ENCODE results near the gene CSRNP2. TPM values are rescaled to one million over a fixed set of nuclear protein-coding genes. Genes with fewer than 3 reads are reported as not detected.

Gene CSRNP2
- total RNA-seq, 4 donors from 2014 or later: 21.3 to 35.8 (median 28.9) TPM

GRCh38 chr12:51062631-51063397 lies 20.6 kb downstream of the CSRNP2 start:
- Histone ChIP-seq H3K4me3 (replicated peaks in 1 of 3) (no peak overlapping the region), H3K4me1 (no peaks in the 10 kb centered on the region), H3K27ac (no peak overlapping the region), H3K36me3 (peaks cover 66 to 79% of the 10 kb centered on the region in 2 donors), H3K27me3 (no peaks in the 10 kb centered on the region), H3K9me3 (no peaks in the 10 kb centered on the region)
- TF ChIP-seq POLR2A (IDR thresholded peaks at IDR 0.05) (no peak), CTCF (IDR thresholded peaks at IDR 0.05) (no peak)
- intact Hi-C loops (cut with DNase I): no loop called here
- no peak for DNase-seq
- 83 to 87% methylated on average over 9 of the region's 9 CpGs for WGBS, 2 donors

- H3K4me1 ChIP-seq: no peaks in the 10 kb centered on the region
- H3K27me3 ChIP-seq: no peaks in the 10 kb centered on the region
- H3K36me3 ChIP-seq: peaks cover 49 to 76% of the 10 kb centered on the region in 2 donors
- H3K9me3 ChIP-seq: no peaks in the 10 kb centered on the region
- 80 to 89% methylated on average over 7 of the region's 7 CpGs for WGBS, 2 donors
- intact Hi-C loops (cut with DNase I): no loop called here
- no peak for DNase-seq
- no peak overlapping the region for H3K4me3 ChIP-seq (replicated peaks in 1 of 3)
- no peak overlapping the region for H3K27ac ChIP-seq
- TF ChIP-seq CTCF (IDR thresholded peaks at IDR 0.05): no peak
- no peak for TF ChIP-seq POLR2A (IDR thresholded peaks at IDR 0.05)
These were observed 24.3 kb downstream of the CSRNP2 start for GRCh38 chr12:51059086-51059485.

- Histone ChIP-seq H3K4me3 (replicated peaks in 1 of 3) (no peak overlapping the region), H3K27me3 (no peaks in the 10 kb centered on the region), H3K4me1 (no peaks in the 10 kb centered on the region), H3K27ac (no peak overlapping the region), H3K9me3 (no peaks in the 10 kb centered on the region), H3K36me3 (peaks cover 46 to 73% of the 10 kb centered on the region in 2 donors)
- TF ChIP-seq CTCF (IDR thresholded peaks at IDR 0.05) (no peak), POLR2A (IDR thresholded peaks at IDR 0.05) (no peak)
- 86 to 90% methylated on average over 5 of the region's 5 CpGs for WGBS, 2 donors
- intact Hi-C loops (cut with DNase I): no loop called here
- no peak for DNase-seq
These were observed 27.2 kb downstream of the CSRNP2 start for GRCh38 chr12:51056242-51056641.

- no peak for DNase-seq
- no peak overlapping the region for H3K27ac ChIP-seq
- no peak overlapping the region for H3K4me3 ChIP-seq (replicated peaks in 1 of 3)
- 82 to 100% methylated on average over 2 of the region's 2 CpGs for WGBS, 2 donors
- intact Hi-C loops (cut with DNase I): no loop called here
- H3K4me1 ChIP-seq: no peaks in the 10 kb centered on the region
- H3K36me3 ChIP-seq: peaks cover 46 to 68% of the 10 kb centered on the region in 2 donors
- H3K27me3 ChIP-seq: no peaks in the 10 kb centered on the region
- no peaks in the 10 kb centered on the region for H3K9me3 ChIP-seq
- TF ChIP-seq POLR2A (IDR thresholded peaks at IDR 0.05): no peak
- TF ChIP-seq CTCF (IDR thresholded peaks at IDR 0.05): no peak
These were observed 28.3 kb downstream of the CSRNP2 start for GRCh38 chr12:51055060-51055459.

GRCh38 chr12:51051787-51052186 lies 31.6 kb downstream of the CSRNP2 start:
- intact Hi-C loops (cut with DNase I): no loop called here
- Histone ChIP-seq H3K27ac (no peak overlapping the region), H3K9me3 (no peaks in the 10 kb centered on the region), H3K4me3 (replicated peaks in 1 of 3) (no peak overlapping the region), H3K36me3 (peaks cover 24 to 35% of the 10 kb centered on the region in 2 donors), H3K4me1 (peaks cover 16 to 18% of the 10 kb centered on the region in 2 donors), H3K27me3 (no peaks in the 10 kb centered on the region)
- WGBS, 2 donors: 63 to 67% methylated on average over 4 of the region's 4 CpGs
- TF ChIP-seq POLR2A (IDR thresholded peaks at IDR 0.05) (no peak), CTCF (IDR thresholded peaks at IDR 0.05) (no peak)
- no peak for DNase-seq

All from thyroid gland (tissue), 4 donors.